Hepatocyte (in vitro differentiated cells): ENCODE data around the gene CBR1.

ENCODE experiments used
- EZH2 ChIP-seq: fragments of 200-600 bp; sonication (generic); IDR thresholded peaks from 2 replicates; pipeline ENCODE4 v1.6.1; 2016; ENCODE audit warnings: antibody characterized with exemption, mild to moderate bottlenecking, borderline replicate concordance
- EZH2phosphoT487 ChIP-seq: fragments of 200-600 bp; sonication (generic); IDR thresholded peaks from one replicate; pipeline ENCODE4 v1.6.1; 2018; ENCODE audit warnings: antibody characterized with exemption, mild to moderate bottlenecking, low read depth, moderate library complexity; ENCODE audit not compliant: unreplicated experiment, severe bottlenecking
- TF ChIP-seq, protein P1 (sequence below): fragments of 200-600 bp; sonication (generic); IDR thresholded peaks from 2 replicates; pipeline ENCODE4 v1.5.1; 2016; ENCODE audit warnings: antibody characterized with exemption, mild to moderate bottlenecking; ENCODE audit not compliant: poor library complexity

DNA sequence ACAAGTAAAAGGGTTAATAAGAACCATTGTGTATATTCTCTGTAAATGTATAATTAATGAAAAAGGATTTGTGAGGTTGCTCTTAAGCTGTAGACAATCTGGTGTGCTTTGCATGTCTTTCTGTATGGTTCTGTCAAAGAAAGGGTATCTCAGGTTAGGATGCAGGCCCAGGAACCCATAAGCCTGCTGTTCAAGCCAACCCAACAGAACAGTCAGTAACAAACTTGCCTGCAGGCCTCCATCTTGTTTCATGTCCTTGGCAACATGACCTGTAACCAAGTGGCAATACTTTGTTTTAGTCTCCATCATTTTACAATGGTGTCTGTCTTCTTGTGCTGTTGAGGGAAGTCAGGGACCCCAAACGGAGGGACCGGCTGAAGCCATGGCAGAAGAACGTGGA lies 29.2 kb downstream of the CBR1 start:
- TF ChIP-seq, protein P1, sequence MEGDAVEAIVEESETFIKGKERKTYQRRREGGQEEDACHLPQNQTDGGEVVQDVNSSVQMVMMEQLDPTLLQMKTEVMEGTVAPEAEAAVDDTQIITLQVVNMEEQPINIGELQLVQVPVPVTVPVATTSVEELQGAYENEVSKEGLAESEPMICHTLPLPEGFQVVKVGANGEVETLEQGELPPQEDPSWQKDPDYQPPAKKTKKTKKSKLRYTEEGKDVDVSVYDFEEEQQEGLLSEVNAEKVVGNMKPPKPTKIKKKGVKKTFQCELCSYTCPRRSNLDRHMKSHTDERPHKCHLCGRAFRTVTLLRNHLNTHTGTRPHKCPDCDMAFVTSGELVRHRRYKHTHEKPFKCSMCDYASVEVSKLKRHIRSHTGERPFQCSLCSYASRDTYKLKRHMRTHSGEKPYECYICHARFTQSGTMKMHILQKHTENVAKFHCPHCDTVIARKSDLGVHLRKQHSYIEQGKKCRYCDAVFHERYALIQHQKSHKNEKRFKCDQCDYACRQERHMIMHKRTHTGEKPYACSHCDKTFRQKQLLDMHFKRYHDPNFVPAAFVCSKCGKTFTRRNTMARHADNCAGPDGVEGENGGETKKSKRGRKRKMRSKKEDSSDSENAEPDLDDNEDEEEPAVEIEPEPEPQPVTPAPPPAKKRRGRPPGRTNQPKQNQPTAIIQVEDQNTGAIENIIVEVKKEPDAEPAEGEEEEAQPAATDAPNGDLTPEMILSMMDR: no peak
- TF ChIP-seq EZH2: no peak
- no peak for TF ChIP-seq EZH2phosphoT487
